Lower leg skin (tissue), 4 donors: ENCODE data around the gene ANKFN1. TPM values are rescaled to one million over a fixed set of nuclear protein-coding genes. Genes with fewer than 3 reads are reported as not detected.

Experiments used
- DNase-seq, 2 donors: peaks; one replicate each; pipeline ENCODE4 v3.0.0-alpha.2; 2019; ENCODE audit warnings: low spot score in 2 of 2
- H3K4me3 ChIP-seq: fragments of 200-600 bp; sonication (generic); 2 replicates; pipeline ENCODE4 v1.5.1; 2017; ENCODE audit warnings: mild to moderate bottlenecking, low read depth; ENCODE audit not compliant: poor library complexity, severe bottlenecking
- POLR2A ChIP-seq, 2 donors: fragments of 450-650 bp; IDR thresholded peaks; one replicate each; pipeline ENCODE4 v1.6.1; 2016 to 2017; ENCODE audit warnings: antibody characterized with exemption in 2 of 2, mild to moderate bottlenecking in 1 of 2, moderate library complexity in 1 of 2
- WGBS, 2 donors: methylation state at CpG; one replicate each; pipeline ENCODE4 v1.1.5; 2018; 5-methylcytosine and 5-hydroxymethylcytosine counted together
- intact Hi-C: fragments of 100-400 bp; cut with DNase I; formaldehyde crosslinking; loops from one replicate; pipeline ENCODE4 v1.15.0; 2023; ENCODE audit warnings: low total_unique reads
- total RNA-seq, 4 donors: library from RNA; depleted of rRNA; stranded (reverse); fragments of >200 nt; gene quantifications; one replicate each; pipeline ENCODE4 v1.1.0, GENCODE V29; 2016
- TF ChIP-seq, protein P1 (sequence below), 3 donors: fragments of 450-650 bp; IDR thresholded peaks; one replicate each; pipeline ENCODE4 v1.5.1; 2016; ENCODE audit warnings: antibody characterized with exemption in 3 of 3, mild to moderate bottlenecking in 3 of 3, moderate library complexity in 2 of 3

Gene ANKFN1
- total RNA-seq, 4 donors from 2014 or later, result 1.1 to 3.1 (median 1.4) TPM

DNA sequence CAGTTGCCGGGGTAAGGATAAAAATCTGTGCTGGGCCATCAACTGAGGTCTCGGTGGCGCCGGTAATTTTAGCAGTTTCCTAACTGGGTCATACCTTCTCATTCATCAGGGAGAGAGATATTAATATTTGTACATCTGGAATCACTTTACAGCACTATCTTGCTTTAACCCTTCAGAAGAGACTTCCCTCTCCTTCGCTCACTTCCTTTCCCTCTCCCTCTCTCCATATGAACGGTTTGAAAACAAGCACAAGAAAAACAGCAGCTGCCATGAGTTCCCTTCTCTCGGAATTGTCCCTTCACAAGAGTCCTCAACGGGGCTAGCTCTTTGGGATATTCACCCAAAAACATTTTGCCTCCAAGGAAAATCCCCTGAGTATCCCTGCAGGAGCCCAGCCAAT is 295.9 kb downstream of the ANKFN1 start:
- TF ChIP-seq, protein P1, sequence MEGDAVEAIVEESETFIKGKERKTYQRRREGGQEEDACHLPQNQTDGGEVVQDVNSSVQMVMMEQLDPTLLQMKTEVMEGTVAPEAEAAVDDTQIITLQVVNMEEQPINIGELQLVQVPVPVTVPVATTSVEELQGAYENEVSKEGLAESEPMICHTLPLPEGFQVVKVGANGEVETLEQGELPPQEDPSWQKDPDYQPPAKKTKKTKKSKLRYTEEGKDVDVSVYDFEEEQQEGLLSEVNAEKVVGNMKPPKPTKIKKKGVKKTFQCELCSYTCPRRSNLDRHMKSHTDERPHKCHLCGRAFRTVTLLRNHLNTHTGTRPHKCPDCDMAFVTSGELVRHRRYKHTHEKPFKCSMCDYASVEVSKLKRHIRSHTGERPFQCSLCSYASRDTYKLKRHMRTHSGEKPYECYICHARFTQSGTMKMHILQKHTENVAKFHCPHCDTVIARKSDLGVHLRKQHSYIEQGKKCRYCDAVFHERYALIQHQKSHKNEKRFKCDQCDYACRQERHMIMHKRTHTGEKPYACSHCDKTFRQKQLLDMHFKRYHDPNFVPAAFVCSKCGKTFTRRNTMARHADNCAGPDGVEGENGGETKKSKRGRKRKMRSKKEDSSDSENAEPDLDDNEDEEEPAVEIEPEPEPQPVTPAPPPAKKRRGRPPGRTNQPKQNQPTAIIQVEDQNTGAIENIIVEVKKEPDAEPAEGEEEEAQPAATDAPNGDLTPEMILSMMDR (IDR thresholded peaks at IDR 0.05), result no peak
- TF ChIP-seq POLR2A (IDR thresholded peaks at IDR 0.05), result no peak
- 75 to 78% methylated on average over 8 of the region's 8 CpGs for WGBS, 2 donors
- DNase-seq, result no peak
- H3K4me3 ChIP-seq, result no peak overlapping the region
- intact Hi-C loops, result no loop called here

DNA sequence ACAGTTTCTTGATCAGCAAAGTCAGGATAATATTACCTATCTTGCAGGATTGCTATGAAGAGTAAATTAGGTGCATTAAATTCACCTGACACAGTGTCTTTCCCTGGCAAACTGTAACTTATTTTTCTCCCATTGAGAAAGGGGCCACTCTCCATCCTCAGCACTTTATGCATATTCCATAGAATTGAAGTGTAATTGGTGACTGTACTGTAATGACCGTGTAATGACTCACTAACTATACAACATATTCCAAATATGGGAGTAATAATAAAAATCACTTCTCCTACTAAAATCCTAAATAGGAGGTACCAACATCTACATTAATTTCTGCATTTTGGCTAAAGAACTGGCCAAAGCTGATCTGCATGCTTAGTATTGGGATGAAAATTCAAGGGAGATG is 298.4 kb downstream of the ANKFN1 start:
- WGBS, 2 donors, result 77 to 84% methylated on average over 1 of the region's 1 CpG

DNA sequence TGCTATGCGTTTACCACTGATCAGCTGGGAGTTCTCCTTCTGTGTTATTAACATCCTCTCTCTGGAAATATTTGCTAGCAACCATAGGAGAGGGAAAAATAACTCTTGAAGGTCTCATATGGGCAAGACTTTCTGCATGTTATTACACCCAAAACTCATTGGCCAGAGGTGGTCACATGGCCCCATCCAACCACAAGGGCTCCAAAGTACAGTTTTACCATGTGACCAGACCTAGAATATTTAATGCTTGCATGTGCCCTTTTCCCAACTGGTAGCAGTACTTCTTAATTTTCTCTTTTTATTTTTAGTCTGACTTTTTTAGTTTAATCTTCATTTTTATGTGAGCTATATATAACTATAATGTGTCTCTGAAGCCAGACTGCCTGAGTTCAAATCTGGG is 299.2 kb downstream of the ANKFN1 start:
- TF ChIP-seq, protein P1 (IDR thresholded peaks at IDR 0.05), result no peak
- TF ChIP-seq POLR2A (IDR thresholded peaks at IDR 0.05), result no peak
- no peak overlapping the region for H3K4me3 ChIP-seq
- no peak for DNase-seq
- intact Hi-C loops, result no loop called here
- 86 to 96% methylated on average over 1 of the region's 1 CpG for WGBS, 2 donors

More for the DNA sequence above, 298.4 kb downstream of the ANKFN1 start:
- intact Hi-C loops, result no loop called here
- no peak for DNase-seq
- no peak for TF ChIP-seq POLR2A (IDR thresholded peaks at IDR 0.05)
- TF ChIP-seq, protein P1 (IDR thresholded peaks at IDR 0.05), result no peak
- H3K4me3 ChIP-seq, result no peak overlapping the region

DNA sequence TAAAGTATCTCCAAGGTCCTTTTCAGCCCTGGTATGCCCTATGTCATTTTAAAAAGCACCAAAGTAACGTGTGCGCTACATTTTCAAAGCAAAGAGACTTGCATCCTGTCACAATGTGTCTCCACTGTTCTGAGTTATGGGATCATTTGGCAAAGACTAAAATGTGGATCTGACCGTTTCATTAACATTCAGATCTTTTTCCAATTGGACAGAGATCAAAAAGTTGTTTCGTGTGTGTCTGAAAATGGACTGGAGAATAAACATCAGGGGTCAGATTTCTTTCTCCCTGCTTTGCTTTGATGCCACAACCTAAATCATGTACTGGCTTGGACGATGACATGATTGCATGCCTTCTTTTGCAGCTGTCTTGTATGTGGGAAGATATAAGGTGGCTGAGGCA is 304.2 kb downstream of the ANKFN1 start:
- DNase-seq, result no peak
- 45 to 50% methylated on average over 5 of the region's 5 CpGs for WGBS, 2 donors
- H3K4me3 ChIP-seq, result no peak overlapping the region
- no peak for TF ChIP-seq POLR2A (IDR thresholded peaks at IDR 0.05)
- TF ChIP-seq, protein P1 (IDR thresholded peaks at IDR 0.05), result no peak
- intact Hi-C loops, result no loop called here

DNA sequence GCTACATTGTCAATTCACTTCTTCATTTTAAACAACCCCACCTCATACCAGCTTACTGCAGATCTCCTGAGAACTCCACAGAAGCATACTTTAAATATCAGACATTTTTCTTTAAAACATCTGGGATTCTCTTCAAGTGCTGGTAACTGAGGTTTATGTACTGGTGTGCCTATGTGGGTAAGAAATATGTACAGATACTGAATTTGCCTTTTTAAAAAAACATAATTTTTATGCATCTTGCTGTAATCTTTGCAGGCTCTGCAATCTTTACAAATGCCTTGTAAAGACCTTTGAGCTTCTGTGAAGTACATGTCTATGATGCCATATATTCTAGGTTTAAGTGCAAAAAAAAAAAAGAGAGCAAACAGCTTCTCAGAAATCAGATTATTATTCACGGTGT is 312.6 kb downstream of the ANKFN1 start:
- WGBS, 2 donors, result 88 to 98% methylated on average over 1 of the region's 1 CpG
- no peak for DNase-seq
- no peak overlapping the region for H3K4me3 ChIP-seq
- intact Hi-C loops, result no loop called here
- TF ChIP-seq POLR2A (IDR thresholded peaks at IDR 0.05), result no peak
- TF ChIP-seq, protein P1 (IDR thresholded peaks at IDR 0.05), result no peak

DNA sequence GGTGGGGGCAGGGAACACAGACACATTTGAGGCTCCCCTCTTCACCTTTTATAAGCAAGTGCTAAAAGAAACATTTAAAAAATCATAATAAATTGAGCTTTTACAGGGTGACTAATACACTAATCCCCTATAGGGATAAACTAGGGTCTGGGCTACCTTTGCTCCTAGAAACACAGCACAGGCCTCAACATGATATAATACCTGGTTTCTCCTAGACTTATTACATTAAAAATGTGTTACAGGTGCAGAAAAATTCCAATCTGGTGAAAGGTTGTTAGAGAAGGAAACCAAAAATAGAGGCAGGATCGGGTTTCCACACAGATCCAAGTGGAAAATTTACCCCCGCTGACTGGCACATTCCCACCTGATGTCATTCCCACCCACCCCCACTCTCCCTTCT is 315.6 kb downstream of the ANKFN1 start:
- WGBS, 2 donors, result 43 to 64% methylated on average over 2 of the region's 2 CpGs
- DNase-seq, result no peak
- TF ChIP-seq POLR2A (IDR thresholded peaks at IDR 0.05), result no peak
- TF ChIP-seq, protein P1 (IDR thresholded peaks at IDR 0.05), result no peak
- intact Hi-C loops, result no loop called here
- no peak overlapping the region for H3K4me3 ChIP-seq
